ENCODE data around the gene INPP5F.

The INPP5F gene

DNA sequence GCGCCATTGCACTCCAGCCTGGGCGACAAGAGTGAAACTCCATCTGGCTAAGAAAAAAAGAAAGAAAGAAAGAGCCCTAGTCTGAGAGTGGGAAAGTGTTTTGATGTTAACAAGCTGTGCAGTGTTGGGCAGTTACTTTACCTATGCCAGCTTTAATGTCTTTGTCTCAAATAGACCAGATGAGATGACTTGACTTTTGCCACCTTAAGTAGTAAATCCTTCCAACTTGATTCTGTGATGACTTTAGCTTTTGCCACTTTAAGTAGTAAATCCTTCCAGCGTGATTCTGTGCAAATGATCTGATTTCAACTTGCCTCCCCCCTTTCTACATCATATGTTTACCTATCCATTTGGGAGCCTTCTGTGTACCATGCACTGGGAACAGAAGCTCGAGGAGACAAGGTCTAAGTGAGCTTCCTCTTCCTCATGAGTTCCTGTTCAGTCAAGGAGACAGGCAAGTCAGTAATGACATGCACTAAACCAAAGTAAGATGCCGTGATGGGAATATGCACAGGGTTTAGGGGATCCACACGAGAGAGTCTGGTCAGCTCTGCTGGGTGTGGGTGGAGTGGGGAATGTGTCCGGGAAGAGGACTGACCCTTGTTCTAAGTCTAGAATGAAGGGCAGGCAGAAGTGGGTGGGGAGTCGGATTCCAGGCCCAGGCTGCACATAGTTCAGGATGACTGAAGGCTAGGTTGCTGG, 17.2 kb downstream of the INPP5F start:
- no peak overlapping the region for H3K4me3 ChIP-seq (ENCODE audit: low read length)
- no peak for TF ChIP-seq ZNF274 (IDR thresholded peaks at IDR 0.05; ENCODE audit: low read depth, low read length)

DNA sequence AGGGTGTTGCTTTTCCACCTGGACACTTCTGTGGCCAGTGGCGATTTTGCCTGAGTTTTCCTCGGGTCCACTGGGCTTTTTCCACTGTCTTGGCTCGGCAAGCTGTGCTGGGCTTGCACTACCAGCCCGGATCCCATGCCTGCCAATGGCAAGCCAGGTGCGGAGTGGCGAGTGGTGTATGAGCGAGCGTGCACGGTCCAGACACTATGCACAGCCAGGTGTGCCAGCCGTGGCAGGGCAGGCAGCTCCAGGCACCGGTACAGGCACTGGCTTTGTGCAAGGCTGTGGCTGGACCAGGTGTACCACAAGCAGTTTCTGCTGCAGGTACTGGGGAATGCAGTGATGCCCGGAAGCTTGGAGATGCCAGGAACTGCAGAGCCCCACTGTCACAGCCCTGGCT, 22.1 kb downstream of the INPP5F start:
- no peak overlapping the region for H3K4me3 ChIP-seq (ENCODE audit: low read length)
- no peak for TF ChIP-seq ZNF274 (IDR thresholded peaks at IDR 0.05; ENCODE audit: low read depth, low read length)

DNA sequence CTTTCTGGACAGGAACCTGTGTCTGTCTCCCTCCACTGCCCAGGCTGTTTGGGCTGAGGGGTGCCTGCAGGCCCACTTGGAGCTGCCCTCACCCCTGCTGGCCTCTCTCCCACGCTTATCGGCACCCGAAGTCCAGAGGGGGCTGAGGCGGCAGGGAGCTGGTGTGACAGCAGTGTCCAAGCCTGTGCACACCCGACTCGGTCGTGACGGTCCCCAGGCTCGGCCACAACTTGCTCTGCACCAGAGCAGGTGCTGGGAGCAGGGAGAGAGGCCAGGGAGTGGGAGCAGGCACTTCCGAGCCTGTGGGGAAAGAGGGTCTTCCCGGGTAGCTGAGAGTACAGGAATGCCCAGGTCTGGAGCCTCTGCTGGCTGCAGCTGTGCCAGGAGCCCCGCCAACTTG, 23.0 kb downstream of the INPP5F start:
- TF ChIP-seq ZNF274 (IDR thresholded peaks at IDR 0.05; ENCODE audit: low read depth, low read length) = no peak
- no peak overlapping the region for H3K4me3 ChIP-seq (ENCODE audit: low read length)

DNA sequence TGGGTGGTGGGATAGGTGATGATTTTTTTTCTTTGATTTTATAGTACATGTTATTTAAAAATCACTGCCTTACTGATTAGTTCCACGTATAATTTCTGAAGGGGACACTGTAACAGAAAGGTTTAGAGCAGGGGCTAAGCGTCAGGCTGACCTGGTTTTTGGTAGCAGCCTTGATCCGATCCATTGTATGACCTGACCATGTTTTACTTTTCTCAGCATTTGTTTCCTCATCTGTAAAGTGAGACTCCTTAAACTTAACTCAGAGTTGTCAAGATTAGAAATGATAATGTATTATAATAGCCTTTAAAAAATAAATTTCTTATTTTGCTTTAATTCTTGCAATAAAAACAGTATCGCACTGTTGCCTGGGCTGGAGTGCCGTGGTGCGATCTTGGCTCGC, 23.6 kb downstream of the INPP5F start:
- H3K4me3 ChIP-seq (ENCODE audit: low read length) = no peak overlapping the region
- TF ChIP-seq ZNF274 (IDR thresholded peaks at IDR 0.05; ENCODE audit: low read depth, low read length) = no peak

DNA sequence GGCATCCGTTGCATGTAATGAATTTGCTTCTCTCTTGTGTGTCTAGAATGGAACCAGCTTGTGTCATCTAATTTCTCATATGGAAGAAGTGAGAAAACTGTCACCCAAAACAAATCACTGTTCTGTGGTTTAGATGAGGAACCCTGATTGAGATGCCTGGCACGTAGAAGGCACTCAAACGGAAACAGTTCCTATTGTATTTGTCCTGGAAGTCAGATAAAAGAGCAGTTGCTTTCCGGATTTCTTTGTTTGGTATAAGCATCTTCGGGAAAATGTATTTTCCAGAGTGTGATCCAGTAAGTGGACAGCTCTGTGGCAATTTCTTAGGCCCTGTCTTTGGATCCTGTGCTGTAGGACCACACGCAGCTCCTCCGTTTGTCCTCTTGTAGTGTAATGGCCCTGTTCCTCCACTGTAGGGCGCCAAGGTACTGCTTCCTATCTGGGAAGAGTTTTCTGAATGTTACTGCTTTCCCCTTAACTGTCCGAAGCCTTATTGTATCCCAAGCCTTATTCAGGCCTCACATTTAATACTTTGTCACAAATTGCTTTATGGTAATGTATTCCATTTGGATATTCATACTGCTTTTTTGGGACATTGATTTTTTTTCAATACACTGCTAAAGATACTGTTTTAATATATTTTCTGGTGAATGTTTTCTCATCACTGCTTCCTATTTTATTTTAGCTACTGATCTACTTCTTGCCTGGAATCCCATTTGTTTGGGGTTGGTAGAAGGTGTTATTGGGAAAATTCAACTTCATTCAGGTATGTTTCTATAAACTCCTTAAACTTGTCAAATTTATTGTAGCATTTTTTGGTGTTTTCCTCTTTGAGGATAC, 24.8 kb downstream of the INPP5F start:
- H3K4me3 ChIP-seq (ENCODE audit: low read length) = no peak overlapping the region

DNA sequence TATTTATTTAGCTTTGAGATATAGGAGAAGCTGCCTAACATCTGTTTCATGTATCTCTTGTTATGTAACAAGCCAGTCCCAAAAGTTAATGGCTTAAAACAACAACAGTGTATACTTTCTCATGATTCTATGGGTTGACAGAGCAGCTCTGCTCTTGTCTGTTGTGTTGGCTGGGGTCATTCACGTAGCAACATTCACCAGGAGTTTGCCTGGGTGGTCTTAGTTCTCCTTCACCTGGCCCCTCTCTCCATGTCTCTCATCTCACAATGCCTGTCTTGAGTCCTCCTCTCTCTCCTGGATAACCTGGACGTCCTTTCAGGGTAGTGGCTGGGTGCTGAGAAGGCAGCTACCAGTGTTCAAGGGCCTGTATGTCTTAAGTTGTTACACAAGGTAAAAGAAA, 27.5 kb downstream of the INPP5F start:
- TF ChIP-seq ZNF274 (IDR thresholded peaks at IDR 0.05; ENCODE audit: low read depth, low read length) = no peak
- no peak overlapping the region for H3K4me3 ChIP-seq (ENCODE audit: low read length)

More for the DNA sequence above, 24.8 kb downstream of the INPP5F start:
- TF ChIP-seq ZNF274 (IDR thresholded peaks at IDR 0.05; ENCODE audit: low read depth, low read length) = no peak

DNA sequence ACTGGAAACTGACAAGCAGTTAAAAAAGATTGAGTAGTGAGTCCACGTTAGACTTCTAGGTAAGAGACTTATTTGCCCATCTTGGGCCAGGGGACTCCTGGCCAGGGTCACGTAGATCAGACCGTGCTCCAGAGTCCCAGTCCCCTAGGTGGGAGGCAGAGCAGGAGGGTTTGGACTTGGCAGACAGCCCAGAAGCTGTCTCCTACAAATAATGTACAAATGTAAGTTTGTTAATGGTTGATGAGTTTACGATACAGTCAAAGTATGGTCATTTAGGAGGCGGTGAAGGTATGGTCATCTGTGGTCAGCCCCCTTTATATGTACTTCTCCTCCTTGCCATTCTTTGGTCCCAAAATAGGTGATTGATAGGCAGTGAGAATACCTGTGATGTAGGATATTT, 28.2 kb downstream of the INPP5F start:
- no peak overlapping the region for H3K4me3 ChIP-seq (ENCODE audit: low read length)
- TF ChIP-seq ZNF274 (IDR thresholded peaks at IDR 0.05; ENCODE audit: low read depth, low read length) = no peak

DNA sequence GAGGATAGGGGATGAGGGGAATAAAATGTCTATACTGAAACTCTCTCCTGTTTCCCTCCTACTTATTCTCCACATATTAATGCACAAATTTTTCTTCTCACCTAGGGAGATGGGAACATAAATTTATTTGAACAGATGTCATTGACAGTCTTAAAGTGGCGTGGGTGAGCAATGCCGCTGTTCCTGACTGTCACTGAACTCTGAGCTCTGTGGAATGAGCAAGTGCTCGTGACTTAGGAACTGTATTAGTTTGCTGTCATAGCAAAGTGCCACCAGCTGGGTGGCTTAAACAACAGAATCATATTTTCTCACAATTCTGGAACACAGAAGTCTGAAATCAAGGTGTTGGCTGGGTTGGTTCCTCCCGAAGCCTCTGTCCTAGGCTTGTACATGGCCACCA, 29.1 kb downstream of the INPP5F start:
- no peak for TF ChIP-seq ZNF274 (IDR thresholded peaks at IDR 0.05; ENCODE audit: low read depth, low read length)
- H3K4me3 ChIP-seq (ENCODE audit: low read length) = no peak overlapping the region

DNA sequence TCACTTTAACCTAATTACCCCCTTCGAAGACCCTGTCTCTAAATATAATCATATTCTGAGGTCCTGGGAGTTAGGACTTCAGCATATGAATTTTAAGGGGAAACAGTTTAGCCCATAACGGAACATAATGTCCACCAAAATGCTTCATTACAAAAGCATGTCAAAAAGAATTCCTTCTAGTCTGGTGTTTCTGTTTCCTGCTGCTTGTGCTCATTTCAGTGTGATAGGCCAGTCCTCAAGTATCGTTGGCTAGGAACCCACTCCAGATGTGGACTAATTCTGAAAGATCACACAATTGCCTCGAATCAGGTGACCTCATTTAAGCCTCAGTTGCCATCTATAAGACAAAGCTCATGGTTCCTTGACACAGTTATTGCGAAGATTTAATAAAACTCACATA, 29.6 kb downstream of the INPP5F start:
- H3K4me3 ChIP-seq (ENCODE audit: low read length) = no peak overlapping the region
- no peak for TF ChIP-seq ZNF274 (IDR thresholded peaks at IDR 0.05; ENCODE audit: low read depth, low read length)

DNA sequence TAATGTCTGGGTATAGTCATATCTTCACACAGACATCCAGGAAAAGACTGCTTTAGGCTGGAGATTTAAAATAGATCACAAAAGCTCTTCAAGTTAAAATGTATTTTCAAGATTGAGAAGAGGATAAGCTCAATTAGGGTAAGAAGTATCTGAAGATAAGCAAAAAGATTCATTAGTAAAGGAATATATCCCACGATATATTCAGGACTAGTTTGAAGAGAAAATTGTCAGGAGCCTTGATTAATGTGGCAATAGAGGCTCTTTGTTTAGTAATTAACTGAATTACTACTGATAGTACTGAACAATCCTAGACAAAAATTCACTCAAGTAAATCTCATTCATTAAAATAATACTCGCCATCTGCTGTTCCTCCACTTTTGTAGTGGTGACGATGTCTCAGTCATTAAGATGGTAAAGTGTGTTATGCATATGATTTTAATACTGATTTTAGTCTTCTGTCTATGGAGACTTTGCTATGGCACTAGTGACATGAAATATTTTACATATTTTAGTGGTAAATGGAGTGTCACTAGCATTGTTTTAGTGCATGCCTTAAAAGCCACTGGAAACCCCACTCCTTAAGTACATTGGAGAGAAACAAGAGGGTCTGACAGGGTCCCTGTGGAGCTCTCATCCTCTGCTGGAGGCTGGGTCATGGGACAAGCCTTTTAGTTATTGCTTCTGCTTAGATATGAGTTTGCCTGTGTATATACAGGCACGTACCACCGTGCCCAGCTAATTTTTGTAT, 32.8 kb downstream of the INPP5F start:
- no peak overlapping the region for H3K4me3 ChIP-seq (ENCODE audit: low read length)
- TF ChIP-seq ZNF274 (IDR thresholded peaks at IDR 0.05; ENCODE audit: low read depth, low read length) = no peak

DNA sequence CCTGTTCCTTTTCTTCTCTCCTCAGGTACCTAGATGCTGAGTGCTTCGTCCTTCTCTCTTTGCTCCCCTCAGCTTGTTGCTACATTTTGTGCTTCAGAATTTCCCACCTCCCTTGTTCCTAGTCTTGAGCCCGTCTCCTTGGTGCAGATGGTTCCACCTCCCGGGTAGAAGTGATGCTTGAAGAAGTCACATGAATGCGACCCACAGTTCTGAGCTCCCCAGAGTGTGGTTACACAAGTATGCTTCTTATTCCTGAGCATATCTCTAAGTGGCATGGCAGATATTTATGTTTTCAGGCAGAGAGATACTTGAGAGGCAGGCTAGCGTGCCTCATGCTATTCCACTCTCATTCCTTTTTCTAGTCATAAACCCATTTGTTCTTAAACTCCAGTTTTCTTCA, 34.0 kb downstream of the INPP5F start:
- no peak overlapping the region for H3K4me3 ChIP-seq (ENCODE audit: low read length)
- TF ChIP-seq ZNF274 (IDR thresholded peaks at IDR 0.05; ENCODE audit: low read depth, low read length) = no peak

DNA sequence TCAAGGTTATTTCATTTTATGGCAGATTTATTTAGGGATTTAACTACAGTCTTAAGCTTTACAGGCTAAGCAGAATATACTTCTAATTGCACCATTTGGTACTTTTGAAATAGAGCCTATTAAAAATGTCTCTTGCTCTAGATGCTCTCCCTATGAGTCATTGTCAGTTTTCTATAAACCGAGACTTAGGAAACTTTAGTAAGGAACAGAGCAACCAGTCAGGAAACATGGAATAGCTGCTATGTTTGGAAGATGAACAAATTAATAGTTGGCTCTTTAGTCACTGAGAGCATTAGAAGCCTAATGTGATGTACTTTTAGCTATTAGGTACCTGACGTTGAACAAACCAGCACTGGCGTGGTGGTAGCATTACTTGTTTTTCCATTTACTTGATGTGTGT, 35.3 kb downstream of the INPP5F start:
- no peak for TF ChIP-seq ZNF274 (IDR thresholded peaks at IDR 0.05; ENCODE audit: low read depth, low read length)
- H3K4me3 ChIP-seq (ENCODE audit: low read length) = no peak overlapping the region

DNA sequence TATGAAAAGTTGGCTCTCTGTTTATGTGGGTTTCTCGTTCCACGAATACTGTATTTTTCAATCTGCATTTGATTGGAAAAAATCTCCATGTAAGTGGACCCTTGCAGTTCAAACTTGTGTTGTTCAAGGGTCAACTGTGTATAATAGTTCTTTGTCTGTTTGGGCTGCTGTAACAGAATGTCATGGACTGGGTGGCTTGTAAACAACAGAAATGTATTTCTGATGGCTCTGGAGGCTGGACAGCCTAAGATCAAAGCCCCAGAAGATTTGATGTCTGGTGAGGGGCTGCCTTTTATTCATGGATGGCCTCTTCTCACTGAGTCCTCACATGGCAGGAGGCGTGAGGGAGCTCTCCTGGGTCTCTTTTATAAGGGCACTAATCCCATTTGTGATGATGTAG, 36.2 kb downstream of the INPP5F start:
- TF ChIP-seq ZNF274 (IDR thresholded peaks at IDR 0.05; ENCODE audit: low read depth, low read length) = no peak
- H3K4me3 ChIP-seq (ENCODE audit: low read length) = no peak overlapping the region
